IPS-11a (cell line): ENCODE results near the gene RYR2.
A peak's percentile ranks its signal among the peaks of the same experiment; 100 is the strongest.

ENCODE experiments used
- H3K4me3 ChIP-seq: one replicate; pipeline ENCODE4 v1.5.1; 2013; ENCODE audit warnings: low read depth, low read length, control low read depth

RYR2 gene

GRCh38 chr1:237041795-237042525, at the start of gene RYR2:
Gene RYR2 (plus strand): TSS chr1:237042184. CDS start chr1:237042522, 338 bp downstream.
- H3K4me3 ChIP-seq = peak within 1 kb of the TSS; percentile 40

GRCh38 chr1:236992449-236992848, 49.5 kb upstream of the RYR2 start:
- no peak overlapping the region for H3K4me3 ChIP-seq

GRCh38 chr1:236994450-236994849, 47.5 kb upstream of the RYR2 start:
- no peak overlapping the region for H3K4me3 ChIP-seq

- no peak overlapping the region for H3K4me3 ChIP-seq
These were observed 44.6 kb upstream of the RYR2 start for GRCh38 chr1:236997361-236997760.

- H3K4me3 ChIP-seq = no peak overlapping the region
These were observed 44.1 kb upstream of the RYR2 start for GRCh38 chr1:236997882-236998281.

- no peak overlapping the region for H3K4me3 ChIP-seq
These were observed 43.4 kb upstream of the RYR2 start for GRCh38 chr1:236998546-236998945.

GRCh38 chr1:237000191-237000590, 41.8 kb upstream of the RYR2 start:
- no peak overlapping the region for H3K4me3 ChIP-seq

GRCh38 chr1:237003516-237003915, 38.5 kb upstream of the RYR2 start:
- no peak overlapping the region for H3K4me3 ChIP-seq

- H3K4me3 ChIP-seq = no peak within 1 kb of the TSS
These were observed 37.9 kb upstream of the RYR2 start, which contains the start of gene MT1HL1 for GRCh38 chr1:237004116-237004515. Gene MT1HL1 (minus strand): TSS chr1:237004441. CDS start chr1:237004372, 69 bp downstream.

GRCh38 chr1:237005674-237006073, 36.3 kb upstream of the RYR2 start:
- no peak overlapping the region for H3K4me3 ChIP-seq

GRCh38 chr1:237007147-237007881, 34.7 kb upstream of the RYR2 start:
- no peak overlapping the region for H3K4me3 ChIP-seq

- H3K4me3 ChIP-seq = no peak overlapping the region
These were observed 32.4 kb upstream of the RYR2 start for GRCh38 chr1:237009611-237010010.

GRCh38 chr1:237011432-237011831, 30.6 kb upstream of the RYR2 start:
- no peak overlapping the region for H3K4me3 ChIP-seq

GRCh38 chr1:237012361-237012760, 29.6 kb upstream of the RYR2 start:
- no peak overlapping the region for H3K4me3 ChIP-seq

GRCh38 chr1:237012788-237013383, 29.1 kb upstream of the RYR2 start:
- H3K4me3 ChIP-seq = no peak overlapping the region

- H3K4me3 ChIP-seq = no peak overlapping the region
These were observed 28.4 kb upstream of the RYR2 start for GRCh38 chr1:237013608-237014007.

GRCh38 chr1:237016626-237017025, 25.4 kb upstream of the RYR2 start:
- H3K4me3 ChIP-seq = no peak overlapping the region

- no peak overlapping the region for H3K4me3 ChIP-seq
These were observed 23.1 kb upstream of the RYR2 start for GRCh38 chr1:237018896-237019295.

GRCh38 chr1:237025358-237026074, 16.5 kb upstream of the RYR2 start:
- no peak overlapping the region for H3K4me3 ChIP-seq

GRCh38 chr1:237029240-237029639, 12.7 kb upstream of the RYR2 start:
- H3K4me3 ChIP-seq = no peak overlapping the region

- H3K4me3 ChIP-seq = no peak overlapping the region
These were observed 12.0 kb upstream of the RYR2 start for GRCh38 chr1:237029850-237030535.
